A549 treated with Hydrocortisone at 1 μM for 4 hours (cell line): ENCODE results near the gene OPN4. TPM values are rescaled to one million over a fixed set of nuclear protein-coding genes. Genes with fewer than 3 reads are reported as not detected.

ENCODE experiments used
- total RNA-seq: library from RNA; stranded (reverse); fragments of 200-300 nt; extraction: Qiagen RNA extraction; gene quantifications from 5 replicates; pipeline ENCODE4 v1.2.3, GENCODE V29; 2022

Gene OPN4
- not detected in 5 replicates for total RNA-seq

GRCh38 chr10:86654411-86655172 is at the start of gene OPN4:
Gene OPN4 (plus strand): TSS chr10:86654547. CDS start chr10:86654784, 237 bp downstream.

GRCh38 chr10:86668297-86669165 is 14.2 kb downstream of the OPN4 start, which contains the start of gene LDB3:
Gene LDB3 (plus strand): TSS chr10:86668511. CDS start chr10:86668692, 181 bp downstream.

Other genes starting within 250 kb of the OPN4 start
- gene WAPL, start 132.8 kb upstream of the OPN4 start, total RNA-seq: 14.2 to 20.1 TPM (median 15.2 TPM) in 5 replicates
- gene LDB3, start 14.0 kb downstream of the OPN4 start, total RNA-seq: 0.06 to 0.20 TPM (median 0.12 TPM) in 5 replicates
- gene BMPR1A, start 102.1 kb downstream of the OPN4 start, total RNA-seq: 20.1 to 33.1 TPM (median 23.8 TPM) in 5 replicates